AG09309 (cell line): ENCODE data around the gene MKKS.

Experiments
- DNase-seq: peaks from one replicate; pipeline ENCODE4 v3.0.0-alpha.2; 2010; ENCODE audit warnings: low read depth
- H3K4me3 ChIP-seq: 2 replicates; pipeline ENCODE4 v1.5.1; 2011; ENCODE audit warnings: mild to moderate bottlenecking, low read depth, low read length, moderate library complexity; ENCODE audit not compliant: control insufficient read depth
- CTCF ChIP-seq: IDR thresholded peaks from 2 replicates; pipeline ENCODE4 v1.5.1; 2011; ENCODE audit warnings: mild to moderate bottlenecking, low read depth, low read length, inconsistent platforms; ENCODE audit not compliant: insufficient read depth, control insufficient read depth; ENCODE audit errors: missing control alignments

The MKKS gene

GRCh38 chr20:10374036-10374435, 60.0 kb downstream of the MKKS start:
- no peak for TF ChIP-seq CTCF
- no peak overlapping the region for H3K4me3 ChIP-seq
- no peak for DNase-seq

- H3K4me3 ChIP-seq: no peak overlapping the region
- DNase-seq: no peak
- TF ChIP-seq CTCF: no peak
Measured at GRCh38 chr20:10371467-10371866, 62.6 kb downstream of the MKKS start.

- H3K4me3 ChIP-seq: no peak overlapping the region
- DNase-seq: no peak
- no peak for TF ChIP-seq CTCF
Measured at GRCh38 chr20:10370091-10370887, 63.7 kb downstream of the MKKS start.

- H3K4me3 ChIP-seq: no peak overlapping the region
- no peak for TF ChIP-seq CTCF
- no peak for DNase-seq
Measured at GRCh38 chr20:10369723-10370090, 64.3 kb downstream of the MKKS start.

- no peak for DNase-seq
- no peak for TF ChIP-seq CTCF
- H3K4me3 ChIP-seq: no peak overlapping the region
Measured at GRCh38 chr20:10368702-10369041, 65.3 kb downstream of the MKKS start.

GRCh38 chr20:10367943-10368701, 65.9 kb downstream of the MKKS start:
- TF ChIP-seq CTCF: no peak
- no peak overlapping the region for H3K4me3 ChIP-seq
- no peak for DNase-seq
